HCT116 (cell line): Measurements from ENCODE around the gene SF3B4. TPM values are rescaled to one million over a fixed set of nuclear protein-coding genes. Genes with fewer than 3 reads are reported as not detected.

Experiments
- ATAC-seq: fragments of 200-7000 bp; cut with Tn5 transposase; 2 replicates; pipeline ENCODE4 v1.9.1; 2020; ENCODE audit warnings: mild to moderate bottlenecking, moderate library complexity
- BruUV-seq: library from RNA; stranded (reverse); fragments of 400-500 nt; replicated peaks from 2 replicates; lab custom pipeline; 2021; lab: Mats Ljungman, UMichigan
- CTCF ChIA-PET: fragments of 300-600 bp; sonication (Branson Sonifier 250); formaldehyde crosslinking; loops from one replicate; lab custom pipeline; 2021; ENCODE audit warnings: antibody characterized with exemption; lab: Charles Lee
- POLR2A ChIA-PET: fragments of 300-600, 350-600 bp; sonication (Branson Sonifier 250); formaldehyde crosslinking; loops from one replicate; lab custom pipeline; 2021; ENCODE audit warnings: antibody characterized with exemption; lab: Charles Lee
- RAD21 ChIA-PET, 2 experiments: fragments of 300-600 bp; sonication (Branson Sonifier 250); formaldehyde crosslinking; loops; one replicate each; lab custom pipeline; 2023; ENCODE audit warnings: low total read pairs in 2 of 2; ENCODE audit not compliant: uncharacterized antibody in 2 of 2, unreplicated experiment in 2 of 2, low non-redundant PET in 1 of 2; lab: Charles Lee
- DNase-seq: peaks from one replicate; pipeline ENCODE4 v3.0.0-alpha.2; 2010; ENCODE audit warnings: low read depth, low spot score
- H2AFZ ChIP-seq: fragments of 200-600 bp; shearing (Covaris generic), sonication (generic); 2 replicates; pipeline ENCODE4 v1.6.1; 2017; ENCODE audit warnings: low read depth, mixed run types, mixed read lengths, antibody characterized with exemption, low read length; ENCODE audit not compliant: poor library complexity, severe bottlenecking
- H3K27ac ChIP-seq: 2 replicates; pipeline ENCODE4 v1.5.1; 2012; ENCODE audit warnings: low read depth, low read length
- H3K27me3 ChIP-seq: fragments of 200-600 bp; sonication (generic); 2 replicates; pipeline ENCODE4 v1.6.1; 2016; ENCODE audit warnings: mixed run types, low read length, mixed read lengths; ENCODE audit not compliant: insufficient read depth
- H3K36me3 ChIP-seq, 2 experiments: fragments of 200-500 bp in 1 of 2; fragments of 200-600 bp in 1 of 2; sonication (Bioruptor generic) in 1 of 2; sonication (generic) in 1 of 2; 2 replicates each; pipeline versions ENCODE4 v1.5.1 to v1.6.1; 2014 to 2016; ENCODE audit warnings: low read length in 2 of 2, inconsistent platforms in 1 of 2, mixed read lengths in 1 of 2, mixed run types in 1 of 2; ENCODE audit not compliant: insufficient read depth in 2 of 2, control insufficient read depth in 1 of 2
- H3K4me1 ChIP-seq, 2 experiments: fragments of 200-600 bp in 1 of 2; sonication (generic) in 1 of 2; 2 replicates each; pipeline versions ENCODE4 v1.5.1 to v1.6.1; 2012 to 2017; ENCODE audit warnings: low read length in 2 of 2, inconsistent platforms in 1 of 2, mild to moderate bottlenecking in 1 of 2, mixed read lengths in 1 of 2, mixed run types in 1 of 2, moderate library complexity in 1 of 2; ENCODE audit not compliant: insufficient read depth in 2 of 2, control insufficient read depth in 1 of 2
- H3K4me2 ChIP-seq: fragments of 200-600 bp; sonication (generic); 2 replicates; pipeline ENCODE4 v1.6.1; 2017; ENCODE audit warnings: mixed run types, low read length, mixed read lengths
- H3K4me3 ChIP-seq, 2 experiments: fragments of 200-600 bp in 1 of 2; sonication (generic) in 1 of 2; replicated peaks in 1 of 2; 2 replicates each; pipeline ENCODE4 v1.5.1; 2011 to 2016; ENCODE audit warnings: low read length in 2 of 2, control low read depth in 1 of 2, low read depth in 1 of 2, mild to moderate bottlenecking in 1 of 2, mixed read lengths in 1 of 2, mixed run types in 1 of 2
- H3K79me2 ChIP-seq: fragments of 200-600 bp; sonication (generic); 2 replicates; pipeline ENCODE4 v1.6.1; 2017; ENCODE audit warnings: mild to moderate bottlenecking, mixed run types, low read length, moderate library complexity, mixed read lengths; ENCODE audit not compliant: insufficient read depth
- H3K9ac ChIP-seq: fragments of 200-600 bp; sonication (generic); 2 replicates; pipeline ENCODE4 v1.6.1; 2016; ENCODE audit warnings: low read length, mixed read lengths
- H3K9me2 ChIP-seq: fragments of 200-600 bp; sonication (generic), shearing (Covaris generic); 2 replicates; pipeline ENCODE4 v1.6.1; 2017; ENCODE audit warnings: mixed run types, mild to moderate bottlenecking, moderate library complexity; ENCODE audit not compliant: insufficient read depth
- H3K9me3 ChIP-seq, 2 experiments: fragments of 200-500 bp in 1 of 2; fragments of 200-600 bp in 1 of 2; sonication (Bioruptor generic) in 1 of 2; sonication (generic) in 1 of 2; 2 replicates each; pipeline ENCODE4 v1.6.1; 2014 to 2017; ENCODE audit warnings: low read length in 2 of 2, mixed read lengths in 2 of 2, inconsistent platforms in 1 of 2, low read depth in 1 of 2, mild to moderate bottlenecking in 1 of 2, mixed run types in 1 of 2, moderate library complexity in 1 of 2; ENCODE audit not compliant: control insufficient read depth in 1 of 2, insufficient read depth in 1 of 2
- H4K20me1 ChIP-seq: fragments of 200-600 bp; sonication (generic), shearing (Covaris generic); 2 replicates; pipeline ENCODE4 v1.6.1; 2017; ENCODE audit warnings: mixed run types, mild to moderate bottlenecking, moderate library complexity; ENCODE audit not compliant: insufficient read depth
- ATF3 ChIP-seq: IDR thresholded peaks from 2 replicates; pipeline ENCODE4 v1.6.1; 2012
- CBX3 ChIP-seq: IDR thresholded peaks from 2 replicates; pipeline ENCODE4 v1.6.1; 2012; ENCODE audit warnings: low read depth
- CEBPB ChIP-seq: IDR thresholded peaks from 2 replicates; pipeline ENCODE4 v1.6.1; 2012; ENCODE audit warnings: low read depth
- ELF1 ChIP-seq: IDR thresholded peaks from 2 replicates; pipeline ENCODE4 v1.6.1; 2012; ENCODE audit warnings: low read depth, borderline replicate concordance
- EZH2 ChIP-seq: fragments of 200-600 bp; sonication (generic); IDR thresholded peaks from 2 replicates; pipeline ENCODE4 v1.6.1; 2017; ENCODE audit warnings: antibody characterized with exemption, mixed run types
- FOSL1 ChIP-seq: IDR thresholded peaks from 2 replicates; pipeline ENCODE4 v1.6.1; 2012; ENCODE audit warnings: low read depth
- JUND ChIP-seq: IDR thresholded peaks from 2 replicates; pipeline ENCODE4 v1.6.1; 2012
- MAX ChIP-seq: IDR thresholded peaks from 2 replicates; pipeline ENCODE4 v1.6.1; 2012
- REST ChIP-seq: IDR thresholded peaks from 2 replicates; pipeline ENCODE4 v1.6.1; 2012; ENCODE audit warnings: low read depth
- SP1 ChIP-seq: IDR thresholded peaks from 2 replicates; pipeline ENCODE4 v1.6.1; 2012; ENCODE audit warnings: low read depth
- SRF ChIP-seq: IDR thresholded peaks from 2 replicates; pipeline ENCODE4 v1.6.1; 2012; ENCODE audit warnings: low read depth
- TCF7L2 ChIP-seq: IDR thresholded peaks from 2 replicates; pipeline ENCODE4 v1.7.0; 2011; ENCODE audit warnings: borderline replicate concordance, inconsistent platforms; ENCODE audit not compliant: insufficient read depth, insufficient read length; ENCODE audit errors: extremely low read depth
- YY1 ChIP-seq: IDR thresholded peaks from 2 replicates; pipeline ENCODE4 v1.6.1; 2011; ENCODE audit warnings: low read length, low read depth, moderate library complexity, mild to moderate bottlenecking; ENCODE audit not compliant: insufficient replicate concordance; ENCODE audit errors: extremely low read depth
- ZBTB33 ChIP-seq: IDR thresholded peaks from 2 replicates; pipeline ENCODE4 v1.6.1; 2011; ENCODE audit warnings: mild to moderate bottlenecking, low read length, moderate library complexity; ENCODE audit not compliant: insufficient replicate concordance; ENCODE audit errors: extremely low read depth
- ZFX ChIP-seq: fragments of 450-650 bp; IDR thresholded peaks from 2 replicates; pipeline ENCODE4 v1.6.1; 2017
- ZNF274 ChIP-seq: fragments of 200-500 bp; sonication (Bioruptor generic); IDR thresholded peaks from 2 replicates; pipeline ENCODE4 v1.6.1; 2014; ENCODE audit warnings: mild to moderate bottlenecking, low read depth, low read length, inconsistent platforms
- intact Hi-C: fragments of 100-400 bp; cut with micrococcal nuclease; formaldehyde crosslinking; loops from 2 replicates; pipeline ENCODE4 v1.10.0; 2022
- total RNA-seq: library from RNA; stranded (reverse); gene quantifications from one replicate; pipeline ENCODE4 v1.2.1, GENCODE V29; 2021; ENCODE audit not compliant: unreplicated experiment

Gene SF3B4
- total RNA-seq, 1 experiment from 2014 or later = 88.5 TPM

GRCh38 chr1:149934356-149934755, 6.8 kb upstream of the SF3B4 start:
- no peaks in the 10 kb centered on the region for H3K36me3 ChIP-seq
- H3K27me3 ChIP-seq = no peaks in the 10 kb centered on the region
- H3K9me3 ChIP-seq = no peaks in the 10 kb centered on the region
- CTCF ChIA-PET = no interaction called here
- H4K20me1 ChIP-seq = no peaks in the 10 kb centered on the region
- no peak overlapping the region for H2AFZ ChIP-seq
- no peak overlapping the region for H3K9ac ChIP-seq
- intact Hi-C loops = no loop called here
- DNase-seq = no peak
- BruUV-seq = no TSS peak
- TF ChIP-seq SP1 (no peak), YY1 (no peak), TCF7L2 (no peak), ATF3 (no peak), FOSL1 (no peak), ELF1 (no peak), MAX (no peak), EZH2 (no peak)
- TF ChIP-seq, all 23 proteins: peak for 0
- RAD21 ChIA-PET = no interaction called here
- POLR2A ChIA-PET = interaction anchor here (1.1 kb wide), 1 partner anchor 47 kb away, joined by 3 read pairs; a partner anchor contains a TSS
- Histone ChIP-seq H3K4me3 (no peak overlapping the region), H3K27ac (no peak overlapping the region), H3K4me1 (peaks cover 21 to 47% of the 10 kb centered on the region in 2 experiments), H3K79me2 (no peaks in the 10 kb centered on the region), H3K9me2 (no peaks in the 10 kb centered on the region), H3K4me2 (no peak overlapping the region)
- ATAC-seq = no peak

GRCh38 chr1:149933208-149933607, 5.6 kb upstream of the SF3B4 start:
- 0 out of 2 replicates have a peak, but pooled peaks cover under 1% of the 10 kb centered on the region for H3K79me2 ChIP-seq
- no peaks in the 10 kb centered on the region for H3K36me3 ChIP-seq
- intact Hi-C loops = no loop called here
- H3K9me2 ChIP-seq = no peaks in the 10 kb centered on the region
- no peak overlapping the region for H3K27ac ChIP-seq
- H3K4me1 ChIP-seq = peaks cover 21 to 45% of the 10 kb centered on the region in 2 experiments
- CTCF ChIA-PET = no interaction called here
- no TSS peak for BruUV-seq
- no peak overlapping the region for H3K4me2 ChIP-seq
- H4K20me1 ChIP-seq = no peaks in the 10 kb centered on the region
- POLR2A ChIA-PET = no interaction called here
- DNase-seq = no peak
- H3K9me3 ChIP-seq = no peaks in the 10 kb centered on the region
- no peak for ATAC-seq
- RAD21 ChIA-PET = no interaction called here
- H3K27me3 ChIP-seq = no peaks in the 10 kb centered on the region
- TF ChIP-seq SP1 (no peak), SRF (no peak), ZNF274 (no peak), EZH2 (no peak), JUND (no peak), FOSL1 (no peak), ZBTB33 (no peak), REST (no peak), CBX3 (no peak), CEBPB (no peak), ZFX (no peak)
- no peak overlapping the region for H3K9ac ChIP-seq
- H3K4me3 ChIP-seq = no peak overlapping the region
- no peak overlapping the region for H2AFZ ChIP-seq
